Left forelimb (tissue), 1 donor: Measurements from ENCODE around the gene CIITA.
"Not testable (repeated sequence)": the region's sequence is repeated elsewhere in the genome, so short reads cannot be mapped to it uniquely, and the experiment has no call there.

Source experiments
- DNase-seq: peaks from one replicate; pipeline ENCODE4 v3.0.0-alpha.2; 2018; ENCODE audit warnings: low spot score

The CIITA gene, protein sequence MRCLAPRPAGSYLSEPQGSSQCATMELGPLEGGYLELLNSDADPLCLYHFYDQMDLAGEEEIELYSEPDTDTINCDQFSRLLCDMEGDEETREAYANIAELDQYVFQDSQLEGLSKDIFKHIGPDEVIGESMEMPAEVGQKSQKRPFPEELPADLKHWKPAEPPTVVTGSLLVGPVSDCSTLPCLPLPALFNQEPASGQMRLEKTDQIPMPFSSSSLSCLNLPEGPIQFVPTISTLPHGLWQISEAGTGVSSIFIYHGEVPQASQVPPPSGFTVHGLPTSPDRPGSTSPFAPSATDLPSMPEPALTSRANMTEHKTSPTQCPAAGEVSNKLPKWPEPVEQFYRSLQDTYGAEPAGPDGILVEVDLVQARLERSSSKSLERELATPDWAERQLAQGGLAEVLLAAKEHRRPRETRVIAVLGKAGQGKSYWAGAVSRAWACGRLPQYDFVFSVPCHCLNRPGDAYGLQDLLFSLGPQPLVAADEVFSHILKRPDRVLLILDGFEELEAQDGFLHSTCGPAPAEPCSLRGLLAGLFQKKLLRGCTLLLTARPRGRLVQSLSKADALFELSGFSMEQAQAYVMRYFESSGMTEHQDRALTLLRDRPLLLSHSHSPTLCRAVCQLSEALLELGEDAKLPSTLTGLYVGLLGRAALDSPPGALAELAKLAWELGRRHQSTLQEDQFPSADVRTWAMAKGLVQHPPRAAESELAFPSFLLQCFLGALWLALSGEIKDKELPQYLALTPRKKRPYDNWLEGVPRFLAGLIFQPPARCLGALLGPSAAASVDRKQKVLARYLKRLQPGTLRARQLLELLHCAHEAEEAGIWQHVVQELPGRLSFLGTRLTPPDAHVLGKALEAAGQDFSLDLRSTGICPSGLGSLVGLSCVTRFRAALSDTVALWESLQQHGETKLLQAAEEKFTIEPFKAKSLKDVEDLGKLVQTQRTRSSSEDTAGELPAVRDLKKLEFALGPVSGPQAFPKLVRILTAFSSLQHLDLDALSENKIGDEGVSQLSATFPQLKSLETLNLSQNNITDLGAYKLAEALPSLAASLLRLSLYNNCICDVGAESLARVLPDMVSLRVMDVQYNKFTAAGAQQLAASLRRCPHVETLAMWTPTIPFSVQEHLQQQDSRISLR

GRCh38 chr16:10876799-10877341 is at the start of gene CIITA:
Gene CIITA, plus strand, starts transcription at chr16:10877202. Its CDS starts 129 bp downstream, at chr16:10877331.
- DNase-seq: no peak

GRCh38 chr16:10827691-10828341 is 49.2 kb upstream of the CIITA start:
- DNase-seq: peak; percentile 83

DNA sequence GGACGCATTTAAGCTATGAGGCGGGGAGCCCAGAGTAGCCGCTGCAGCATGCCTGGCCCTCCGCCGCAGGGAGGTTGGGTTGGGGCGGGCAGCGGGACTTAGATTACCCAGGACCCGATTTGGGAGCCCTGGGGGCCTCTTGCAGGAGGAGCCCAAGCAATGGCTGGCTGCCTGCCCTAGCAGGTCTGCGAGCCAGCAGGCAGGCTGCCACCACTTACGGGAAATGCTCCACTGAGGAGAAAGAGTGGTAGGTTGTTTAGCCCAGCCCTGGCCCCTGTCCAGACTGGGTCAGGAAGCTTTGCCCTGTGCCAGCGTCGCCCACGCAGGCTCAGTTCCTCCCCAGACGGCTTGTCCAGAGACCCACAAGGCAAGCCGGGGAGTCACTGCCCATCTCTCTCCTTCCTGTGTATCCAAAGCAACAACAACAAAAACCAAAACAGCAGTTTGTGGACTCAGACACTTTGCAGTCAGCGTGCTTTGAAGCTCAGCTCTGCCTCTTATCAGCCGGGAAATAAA is 48.1 kb upstream of the CIITA start:
- DNase-seq: peak; percentile 95

GRCh38 chr16:10829390-10830098 is 47.5 kb upstream of the CIITA start:
- DNase-seq: not testable (repeated sequence)

DNA sequence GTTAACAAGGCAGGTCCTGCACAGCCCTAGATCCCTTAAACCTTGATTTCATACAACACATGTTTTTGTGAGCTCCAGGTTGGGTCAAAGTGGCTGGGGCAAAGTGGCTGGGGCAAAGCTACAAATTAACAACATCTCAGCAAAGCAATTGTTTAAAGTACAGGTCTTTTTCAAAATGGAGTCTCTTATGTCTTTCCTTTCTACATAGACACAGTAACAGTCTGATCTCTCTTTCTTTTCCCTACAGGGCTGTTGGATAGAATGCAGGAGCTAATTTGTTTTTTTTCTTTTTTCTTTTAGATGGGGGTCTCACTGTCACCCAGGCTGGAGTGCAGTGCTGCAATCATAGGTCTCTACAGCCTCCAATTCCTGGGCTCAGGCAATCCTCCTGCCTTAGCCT is 46.8 kb upstream of the CIITA start:
- not testable (repeated sequence) for DNase-seq

DNA sequence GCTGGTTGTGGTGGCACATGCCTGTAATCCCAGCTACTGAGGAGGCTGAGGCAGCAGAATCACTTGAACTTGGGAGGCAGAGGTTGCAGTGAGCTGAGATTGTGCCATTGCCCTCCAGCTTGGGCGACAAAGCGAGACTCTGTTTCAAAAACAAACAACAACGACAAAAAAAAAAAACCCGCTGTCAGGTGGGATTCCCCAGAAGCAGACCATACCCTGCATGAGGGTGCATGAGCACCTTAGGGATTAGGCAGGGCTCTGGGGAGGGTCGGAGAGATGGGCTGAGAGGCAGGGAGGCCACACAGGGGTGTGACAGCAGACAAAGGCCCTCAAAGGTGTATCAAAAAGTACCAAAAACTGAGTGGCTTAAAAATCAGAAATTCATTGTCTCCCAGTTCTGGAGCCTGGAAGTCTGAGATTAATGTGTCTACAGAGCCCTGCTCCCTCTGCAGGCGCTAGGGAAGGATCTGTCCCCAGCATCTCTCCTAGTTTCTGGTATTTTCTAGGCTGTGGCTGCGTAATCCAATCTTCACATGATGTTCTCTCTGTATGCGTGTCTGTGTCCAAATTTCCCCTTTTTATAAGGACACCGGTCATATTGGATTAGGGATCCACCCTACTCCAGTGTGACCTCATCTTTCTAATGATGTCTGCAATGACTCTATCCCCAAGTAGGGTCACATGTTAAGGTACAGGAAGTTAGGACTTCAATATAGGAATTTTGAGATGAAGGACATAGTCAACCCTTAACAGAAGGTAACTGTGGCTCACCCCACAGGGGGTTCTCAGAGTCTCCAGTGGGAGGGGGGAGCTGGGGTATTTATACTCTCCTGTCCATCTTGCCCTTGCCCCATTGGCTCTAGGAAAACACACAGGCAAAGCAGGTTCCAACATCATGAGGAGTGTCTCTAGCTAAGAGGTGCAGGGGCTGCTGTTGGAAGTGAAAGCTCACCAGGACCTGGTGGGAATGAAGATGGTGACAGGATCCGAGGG is 44.8 kb upstream of the CIITA start:
- DNase-seq: no peak

DNA sequence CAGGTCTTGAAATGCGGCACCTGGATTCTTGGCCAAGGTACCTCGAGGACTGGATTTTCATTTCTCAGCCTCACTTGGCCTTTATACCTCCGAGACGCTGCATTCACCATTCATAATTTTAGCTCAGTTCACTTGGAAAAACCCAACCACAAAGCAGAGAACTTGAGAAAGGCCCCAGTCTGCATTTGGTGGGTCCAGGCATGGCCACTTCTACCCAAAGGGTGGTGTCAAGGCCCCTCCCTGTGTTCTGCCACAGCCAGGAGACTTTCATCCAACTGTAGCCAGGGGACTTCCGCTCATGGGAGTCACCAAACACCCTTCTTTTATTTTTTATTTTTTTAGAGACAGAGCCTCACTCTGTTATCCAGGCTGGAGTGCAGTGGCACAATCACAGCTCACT is 43.7 kb upstream of the CIITA start:
- DNase-seq: no peak

DNA sequence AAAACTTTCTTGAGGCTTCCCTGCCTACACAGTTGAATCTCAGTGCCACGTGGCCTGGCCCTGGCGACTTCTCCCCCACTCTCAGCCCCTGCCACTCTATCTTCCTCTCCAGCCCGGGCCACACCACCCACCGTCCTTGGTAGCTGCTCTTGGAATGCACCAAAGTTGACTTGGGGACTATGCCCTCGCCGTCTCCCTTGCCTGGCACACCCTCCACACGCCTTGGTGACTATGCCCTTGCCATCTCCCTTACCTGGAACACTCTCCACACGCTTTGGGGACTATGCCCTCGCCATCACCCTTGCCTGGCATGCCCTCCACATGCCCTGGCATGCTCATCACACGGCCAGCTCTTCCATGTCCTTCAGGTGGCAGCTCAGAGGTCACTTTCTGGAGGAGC is 42.9 kb upstream of the CIITA start:
- no peak for DNase-seq

DNA sequence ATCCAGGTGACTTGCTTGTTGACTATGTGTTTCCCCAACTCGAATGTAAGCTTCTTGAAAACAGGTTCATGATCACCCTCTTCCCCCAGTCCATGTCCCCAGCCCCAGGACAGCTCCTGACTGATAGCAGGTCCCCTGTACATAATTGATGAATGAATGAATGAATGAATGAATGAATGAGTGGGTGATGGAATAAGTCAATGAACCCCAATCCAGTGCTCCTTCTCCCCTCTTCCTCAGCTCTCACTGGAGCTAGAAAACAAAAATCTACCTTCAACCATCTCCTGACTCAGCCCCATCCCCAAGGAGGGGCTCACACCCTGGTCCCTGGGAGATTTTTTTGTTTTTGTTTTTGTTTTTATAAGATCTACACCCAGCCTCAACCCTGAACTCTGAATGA is 42.2 kb upstream of the CIITA start:
- DNase-seq: no peak

- DNase-seq: no peak
Measured at GRCh38 chr16:10835281-10835931, 41.6 kb upstream of the CIITA start.

DNA sequence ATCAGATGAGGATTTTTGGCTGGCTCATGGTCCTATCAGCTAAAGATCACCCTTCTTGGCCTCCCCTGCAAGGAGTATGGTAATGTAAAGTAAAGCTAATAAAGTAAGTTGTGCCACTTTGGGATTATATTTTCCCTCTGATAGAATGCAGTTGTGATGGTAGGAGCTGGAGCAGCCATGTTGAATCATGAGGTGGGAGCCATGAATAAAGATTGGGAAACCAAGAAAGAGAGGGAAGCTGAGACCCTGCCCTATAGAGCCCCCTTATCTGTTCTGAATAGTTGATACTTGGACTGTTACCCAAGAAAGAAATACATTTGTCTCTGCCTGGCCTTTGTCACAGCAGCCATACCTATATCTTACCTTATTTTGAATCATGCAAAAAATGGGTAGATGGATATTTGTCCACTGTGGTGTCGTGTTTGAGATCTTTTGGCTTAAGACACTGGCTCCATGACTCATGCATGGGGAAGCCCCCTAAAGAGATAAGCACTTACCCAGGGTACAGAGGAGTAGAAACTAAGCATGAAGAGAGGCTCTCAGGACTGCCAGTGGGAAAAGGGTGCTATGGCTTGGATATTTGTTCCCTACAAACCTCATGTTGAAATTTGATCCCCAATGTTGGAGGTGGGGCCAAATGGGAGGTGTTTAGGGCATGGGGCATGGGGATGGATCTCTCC is 40.7 kb upstream of the CIITA start:
- no peak for DNase-seq

- DNase-seq: peak; percentile 53
Measured at GRCh38 chr16:10838621-10839278, 38.3 kb upstream of the CIITA start.

DNA sequence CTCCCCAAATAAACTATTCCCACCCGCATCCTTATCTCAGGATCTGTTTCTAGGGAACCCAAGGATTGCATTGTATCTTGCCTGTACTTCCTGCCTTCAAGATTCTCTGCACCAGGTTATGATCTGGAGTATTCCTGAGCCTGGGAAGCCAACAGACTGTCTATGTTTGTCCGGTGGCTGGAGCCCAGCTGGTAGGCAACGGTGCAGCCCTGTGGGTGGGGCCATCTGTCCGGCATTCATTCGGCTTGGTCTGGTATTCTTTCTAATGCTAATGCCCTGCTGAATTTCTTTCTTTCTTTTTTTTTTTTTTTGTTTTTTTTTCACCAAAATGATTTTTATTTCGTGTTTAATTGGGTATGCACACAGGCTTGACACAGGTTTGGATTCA is 37.7 kb upstream of the CIITA start:
- peak; percentile 15 for DNase-seq

DNA sequence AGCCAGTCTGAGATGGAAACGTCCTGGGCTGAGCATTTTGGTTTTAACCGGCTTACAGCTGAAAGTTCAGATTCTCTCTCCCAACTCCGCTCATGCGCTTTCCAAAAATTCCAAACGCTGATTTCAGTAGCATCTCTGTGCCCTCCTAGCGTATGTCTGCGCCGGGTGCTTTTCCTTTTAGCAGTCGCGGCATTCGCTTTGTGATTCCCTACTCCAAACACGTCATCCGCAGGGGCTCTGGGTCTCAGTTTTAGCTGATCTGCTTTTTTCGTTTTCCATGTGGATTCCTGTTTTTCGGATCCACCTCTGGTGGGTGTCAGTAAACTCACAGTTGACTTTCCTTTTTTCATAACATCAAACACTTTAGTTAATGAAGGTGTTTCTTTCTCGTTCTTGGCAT is 36.3 kb upstream of the CIITA start:
- DNase-seq: peak; percentile 33

DNA sequence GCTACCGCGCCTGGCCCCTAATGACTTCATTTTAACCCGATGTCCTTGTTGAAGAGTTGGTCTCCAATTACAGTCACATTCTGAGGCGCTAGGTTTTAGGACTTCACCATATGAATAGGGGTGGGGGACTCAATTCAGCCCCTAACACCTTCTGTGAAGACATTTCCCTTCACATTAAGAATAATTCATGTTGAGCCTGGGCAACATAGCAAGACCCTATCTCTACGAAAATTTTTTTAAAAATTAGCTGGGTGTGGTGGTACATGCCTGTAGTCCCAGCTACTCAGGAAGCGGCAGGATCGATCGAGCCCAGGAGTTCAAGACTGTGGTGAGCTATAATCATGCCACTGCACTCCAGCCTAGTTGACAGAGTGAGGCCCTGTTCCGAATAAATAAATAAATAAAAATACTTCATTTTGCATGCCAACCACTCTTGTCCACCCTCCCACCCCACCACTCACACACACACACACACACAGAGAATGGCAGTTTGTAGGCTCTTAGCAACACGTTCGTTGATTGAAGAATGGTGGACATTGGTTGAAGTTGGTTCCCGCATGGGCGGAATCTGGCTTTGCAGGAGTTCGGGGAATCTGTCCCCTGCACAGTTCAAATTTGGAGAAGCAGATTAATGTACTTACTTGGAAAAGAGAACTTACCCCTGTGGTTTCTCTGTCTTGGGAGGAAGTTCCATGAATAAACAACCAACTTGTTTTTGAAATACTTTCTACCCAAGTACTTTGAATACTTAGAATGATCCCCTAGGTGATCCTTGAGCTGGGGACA is 30.6 kb upstream of the CIITA start:
- DNase-seq: peak; percentile 22

GRCh38 chr16:10847176-10847575 is 29.8 kb upstream of the CIITA start:
- no peak for DNase-seq
